ENCODE data around the gene CCT6B. TPM values are rescaled to one million over a fixed set of nuclear protein-coding genes. Genes with fewer than 3 reads are reported as not detected.
A peak's percentile ranks its signal among the peaks of the same experiment; 100 is the strongest.

Gene CCT6B
- total RNA-seq, 1 donor from 2014 or later: 3.0 TPM

DNA sequence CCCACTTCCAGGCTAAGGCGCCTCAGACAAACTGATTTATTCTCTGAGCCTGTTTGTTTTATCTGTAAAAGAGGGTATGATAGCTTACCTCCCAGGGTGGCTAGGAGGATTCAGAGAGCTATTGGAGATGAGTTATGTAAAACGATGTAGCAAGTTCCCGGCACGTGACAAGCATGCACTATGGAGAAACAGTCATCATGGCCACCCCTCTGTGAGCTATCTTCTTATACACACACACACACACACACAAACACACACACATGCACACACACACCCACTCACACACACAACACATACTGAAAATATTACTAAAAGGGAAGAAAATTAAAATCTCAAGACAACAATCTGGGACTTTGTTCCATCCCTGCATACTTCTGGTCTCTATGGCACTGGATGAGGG lies 66.3 kb downstream of the CCT6B start:
- peaks cover 32% of the 10 kb centered on the region for H3K27me3 Mint-ChIP-seq (ENCODE audit: low read depth)
- no peaks in the 10 kb centered on the region for H3K9me3 Mint-ChIP-seq (ENCODE audit: low read depth)
- no peak overlapping the region for H3K4me3 Mint-ChIP-seq (ENCODE audit: unreplicated experiment)
- no peaks in the 10 kb centered on the region for H3K4me1 Mint-ChIP-seq (ENCODE audit: low read depth)
- DNase-seq (ENCODE audit: low spot score): no peak
- no peaks in the 10 kb centered on the region for H3K36me3 Mint-ChIP-seq (ENCODE audit: low read depth)
- TF ChIP-seq, protein P1, sequence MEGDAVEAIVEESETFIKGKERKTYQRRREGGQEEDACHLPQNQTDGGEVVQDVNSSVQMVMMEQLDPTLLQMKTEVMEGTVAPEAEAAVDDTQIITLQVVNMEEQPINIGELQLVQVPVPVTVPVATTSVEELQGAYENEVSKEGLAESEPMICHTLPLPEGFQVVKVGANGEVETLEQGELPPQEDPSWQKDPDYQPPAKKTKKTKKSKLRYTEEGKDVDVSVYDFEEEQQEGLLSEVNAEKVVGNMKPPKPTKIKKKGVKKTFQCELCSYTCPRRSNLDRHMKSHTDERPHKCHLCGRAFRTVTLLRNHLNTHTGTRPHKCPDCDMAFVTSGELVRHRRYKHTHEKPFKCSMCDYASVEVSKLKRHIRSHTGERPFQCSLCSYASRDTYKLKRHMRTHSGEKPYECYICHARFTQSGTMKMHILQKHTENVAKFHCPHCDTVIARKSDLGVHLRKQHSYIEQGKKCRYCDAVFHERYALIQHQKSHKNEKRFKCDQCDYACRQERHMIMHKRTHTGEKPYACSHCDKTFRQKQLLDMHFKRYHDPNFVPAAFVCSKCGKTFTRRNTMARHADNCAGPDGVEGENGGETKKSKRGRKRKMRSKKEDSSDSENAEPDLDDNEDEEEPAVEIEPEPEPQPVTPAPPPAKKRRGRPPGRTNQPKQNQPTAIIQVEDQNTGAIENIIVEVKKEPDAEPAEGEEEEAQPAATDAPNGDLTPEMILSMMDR (IDR thresholded peaks at IDR 0.05): no peak
- no peak overlapping the region for H3K27ac Mint-ChIP-seq (ENCODE audit: unreplicated experiment)

- H3K27ac Mint-ChIP-seq (ENCODE audit: unreplicated experiment): no peak overlapping the region
- H3K9me3 Mint-ChIP-seq (ENCODE audit: low read depth): no peaks in the 10 kb centered on the region
These were observed 68.6 kb downstream of the CCT6B start for GRCh38 chr17:34892461-34893249.

DNA sequence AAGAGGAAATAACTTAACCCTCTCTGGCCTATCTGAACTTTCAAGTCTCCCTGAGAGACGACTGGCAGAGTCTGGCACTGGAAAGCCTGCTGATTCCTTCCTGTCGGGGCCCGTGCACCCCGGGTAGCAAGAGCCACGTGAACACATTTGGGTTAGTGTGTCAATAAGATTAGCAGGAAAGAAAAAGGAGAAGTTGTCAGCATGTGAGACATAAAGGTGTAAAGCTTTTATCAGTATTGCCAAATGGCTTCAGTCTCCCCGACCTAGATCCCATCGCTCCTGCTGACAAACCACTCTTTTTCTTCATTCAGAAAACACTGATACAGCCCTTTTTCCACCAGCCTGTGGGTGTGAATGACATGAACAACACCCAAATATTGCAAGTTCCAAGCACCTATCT lies 74.4 kb downstream of the CCT6B start:
- TF ChIP-seq, protein P1 (IDR thresholded peaks at IDR 0.05): no peak
- H3K27ac Mint-ChIP-seq (ENCODE audit: unreplicated experiment): no peak overlapping the region
- H3K4me3 Mint-ChIP-seq (ENCODE audit: unreplicated experiment): no peak overlapping the region
- no peaks in the 10 kb centered on the region for H3K4me1 Mint-ChIP-seq (ENCODE audit: low read depth)
- DNase-seq (ENCODE audit: low spot score): no peak
- no peaks in the 10 kb centered on the region for H3K36me3 Mint-ChIP-seq (ENCODE audit: low read depth)
- peaks cover 39% of the 10 kb centered on the region for H3K27me3 Mint-ChIP-seq (ENCODE audit: low read depth)
- H3K9me3 Mint-ChIP-seq (ENCODE audit: low read depth): no peaks in the 10 kb centered on the region

More at GRCh38 chr17:34892461-34893249, 68.6 kb downstream of the CCT6B start:
- TF ChIP-seq, protein P1 (IDR thresholded peaks at IDR 0.05): peak; percentile 42
- H3K4me1 Mint-ChIP-seq (ENCODE audit: low read depth): no peaks in the 10 kb centered on the region
- no peak overlapping the region for H3K4me3 Mint-ChIP-seq (ENCODE audit: unreplicated experiment)
- no peak for DNase-seq (ENCODE audit: low spot score)
- peaks cover 30% of the 10 kb centered on the region for H3K27me3 Mint-ChIP-seq (ENCODE audit: low read depth)
- H3K36me3 Mint-ChIP-seq (ENCODE audit: low read depth): no peaks in the 10 kb centered on the region

GRCh38 chr17:34885076-34885475 lies 76.2 kb downstream of the CCT6B start:
- Mint-ChIP-seq H3K4me1 (ENCODE audit: low read depth) (no peaks in the 10 kb centered on the region), H3K4me3 (ENCODE audit: unreplicated experiment) (no peak overlapping the region), H3K9me3 (ENCODE audit: low read depth) (peaks cover 3% of the 10 kb centered on the region), H3K27ac (ENCODE audit: unreplicated experiment) (no peak overlapping the region), H3K36me3 (ENCODE audit: low read depth) (no peaks in the 10 kb centered on the region), H3K27me3 (ENCODE audit: low read depth) (peaks cover 41% of the 10 kb centered on the region)
- no peak for DNase-seq (ENCODE audit: low spot score)
- TF ChIP-seq, protein P1 (IDR thresholded peaks at IDR 0.05): no peak

GRCh38 chr17:34884597-34884996 lies 76.7 kb downstream of the CCT6B start:
- H3K27me3 Mint-ChIP-seq (ENCODE audit: low read depth): peaks cover 38% of the 10 kb centered on the region
- DNase-seq (ENCODE audit: low spot score): no peak
- TF ChIP-seq, protein P1 (IDR thresholded peaks at IDR 0.05): no peak
- peaks cover 6% of the 10 kb centered on the region for H3K9me3 Mint-ChIP-seq (ENCODE audit: low read depth)
- no peaks in the 10 kb centered on the region for H3K4me1 Mint-ChIP-seq (ENCODE audit: low read depth)
- no peak overlapping the region for H3K27ac Mint-ChIP-seq (ENCODE audit: unreplicated experiment)
- H3K36me3 Mint-ChIP-seq (ENCODE audit: low read depth): no peaks in the 10 kb centered on the region
- no peak overlapping the region for H3K4me3 Mint-ChIP-seq (ENCODE audit: unreplicated experiment)

Data from chondrocyte (in vitro differentiated cells).